Activated CD8-positive, alpha-beta T cell treated with anti-CD3 and anti-CD28 coated beads for 36 hours (primary cell): ENCODE measurements around the gene NHP2. TPM values are rescaled to one million over a fixed set of nuclear protein-coding genes. Genes with fewer than 3 reads are reported as not detected.

Experiments used
- ATAC-seq: fragments of 200-7000 bp; cut with Tn5 transposase; one replicate; pipeline ENCODE4 v1.10.0; 2021; ENCODE audit warnings: mild to moderate bottlenecking, moderate library complexity
- CTCF ChIA-PET: fragments of 350-600 bp; sonication (Branson Sonifier 250); formaldehyde crosslinking; loops from one replicate; lab custom pipeline; 2021; ENCODE audit warnings: antibody characterized with exemption; lab: Charles Lee
- POLR2A ChIA-PET: fragments of 350-600 bp; sonication (Branson Sonifier 250); formaldehyde crosslinking; loops from one replicate; lab custom pipeline; 2021; ENCODE audit warnings: antibody characterized with exemption; lab: Charles Lee
- DNase-seq: peaks from one replicate; pipeline ENCODE4 v3.0.0-alpha.2; 2020
- H3K27ac Mint-ChIP-seq: one replicate; pipeline ENCODE4 v1.8.0; 2021; ENCODE audit warnings: mild to moderate bottlenecking, mixed read lengths
- H3K27me3 Mint-ChIP-seq: one replicate; pipeline ENCODE4 v1.8.0; 2021; ENCODE audit warnings: mixed read lengths
- H3K36me3 Mint-ChIP-seq: one replicate; pipeline ENCODE4 v1.8.0; 2021; ENCODE audit warnings: low read depth, mixed read lengths
- H3K4me1 Mint-ChIP-seq: one replicate; pipeline ENCODE4 v1.8.0; 2021; ENCODE audit warnings: low read depth, mixed read lengths
- H3K4me3 Mint-ChIP-seq: one replicate; pipeline ENCODE4 v1.8.0; 2021; ENCODE audit warnings: mild to moderate bottlenecking, moderate library complexity, mixed read lengths
- H3K9me3 Mint-ChIP-seq: one replicate; pipeline ENCODE4 v1.8.0; 2021; ENCODE audit warnings: mixed read lengths
- CTCF ChIP-seq: fragments of 200-600 bp; IDR thresholded peaks from one replicate; pipeline ENCODE4 v1.8.0; 2022; ENCODE audit warnings: antibody characterized with exemption, mild to moderate bottlenecking
- intact Hi-C: fragments of 100-400 bp; cut with micrococcal nuclease; formaldehyde crosslinking; loops from one replicate; pipeline ENCODE4 v1.10.0; 2022
- total RNA-seq, 2 experiments: library from RNA; stranded (reverse); gene quantifications; one replicate each; pipeline ENCODE4 v1.2.3, GENCODE V29; 2021

Gene NHP2
- total RNA-seq, 2 experiments from 2014 or later, result 287 to 296 TPM

DNA sequence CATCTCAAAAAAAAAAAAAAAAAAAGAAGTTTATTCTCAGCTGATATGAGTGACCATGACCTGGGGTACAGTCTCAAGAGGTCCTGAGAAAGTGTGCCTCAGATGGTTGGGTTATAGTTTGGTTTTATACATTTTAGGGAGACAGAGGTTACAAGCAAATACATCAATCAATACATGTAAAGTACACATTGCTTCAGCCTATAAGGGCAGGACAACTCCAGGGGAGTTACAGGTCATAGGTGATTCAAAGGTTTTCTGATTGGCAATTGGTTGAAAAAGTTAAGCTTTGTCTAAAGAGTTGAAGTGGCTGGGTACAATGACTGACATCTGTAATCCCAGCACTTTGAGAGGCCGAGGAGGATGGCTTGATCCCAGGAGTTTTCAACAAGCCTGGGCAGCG lies 35.7 kb upstream of the NHP2 start:
- TF ChIP-seq CTCF, result no peak
- Mint-ChIP-seq H3K27ac (no peak overlapping the region), H3K9me3 (no peaks in the 10 kb centered on the region), H3K4me3 (no peak overlapping the region), H3K27me3 (peaks cover 7% of the 10 kb centered on the region), H3K36me3 (no peaks in the 10 kb centered on the region), H3K4me1 (peaks cover 14% of the 10 kb centered on the region)
- DNase-seq, result no peak
- intact Hi-C loops, result no loop called here
- ChIA-PET CTCF (interaction anchor here (1.3 to 2.1 kb wide), 2 partner anchors 68 to 114 kb away, joined by 3 to 10 read pairs; no protein-coding TSS in a partner anchor), POLR2A (interaction anchor here (0.7 to 1.1 kb wide), 2 partner anchors 14 to 51 kb away, joined by 4 read pairs; no protein-coding TSS in a partner anchor)
- ATAC-seq, result no peak

- CTCF ChIA-PET, result interaction anchor here (1.1 kb wide), 1 partner anchor 112 kb away, joined by 4 read pairs; no protein-coding TSS in a partner anchor
- TF ChIP-seq CTCF, result no peak
- Mint-ChIP-seq H3K27ac (no peak within 1 kb of the TSS), H3K9me3 (no peaks in the 10 kb centered on the region), H3K4me1 (peaks cover 6% of the 10 kb centered on the region), H3K27me3 (no peaks in the 10 kb centered on the region), H3K4me3 (no peak within 1 kb of the TSS), H3K36me3 (no peaks in the 10 kb centered on the region)
- ATAC-seq (no peak), DNase-seq (no peak)
- intact Hi-C loops, result no loop called here
- POLR2A ChIA-PET, result no interaction called here
Measured at GRCh38 chr5:178187014-178187413, 33.3 kb upstream of the NHP2 start, which contains the start of gene GMCL2. GMCL2 (minus strand) TSS chr5:178187371; CDS start chr5:178187299, 72 bp downstream.

GRCh38 chr5:178186427-178186826 lies 32.7 kb upstream of the NHP2 start:
- Mint-ChIP-seq H3K4me3 (no peak overlapping the region), H3K27ac (no peak overlapping the region), H3K36me3 (no peaks in the 10 kb centered on the region), H3K4me1 (peaks cover 7% of the 10 kb centered on the region), H3K9me3 (no peaks in the 10 kb centered on the region), H3K27me3 (no peaks in the 10 kb centered on the region)
- DNase-seq (no peak), ATAC-seq (no peak)
- CTCF ChIA-PET, result interaction anchor here (1.1 to 1.4 kb wide), 2 partner anchors 17 to 112 kb away, joined by 3 to 4 read pairs; no protein-coding TSS in a partner anchor
- POLR2A ChIA-PET, result interaction anchor here (2.3 kb wide), 1 partner anchor 18 kb away, joined by 7 read pairs; the partner anchor contains the start of gene HNRNPAB
- no peak for TF ChIP-seq CTCF
- intact Hi-C loops, result no loop called here

GRCh38 chr5:178182158-178182876 lies 28.6 kb upstream of the NHP2 start:
- intact Hi-C loops, result no loop called here
- H3K27ac Mint-ChIP-seq, result peak overlapping the region; percentile 63

More at GRCh38 chr5:178182158-178182876, 28.6 kb upstream of the NHP2 start:
- no peaks in the 10 kb centered on the region for H3K9me3 Mint-ChIP-seq
- H3K4me1 Mint-ChIP-seq, result peaks cover 7% of the 10 kb centered on the region
- no peak for DNase-seq
- peak; percentile 53 for ATAC-seq
- no peak for TF ChIP-seq CTCF
- H3K4me3 Mint-ChIP-seq, result no peak overlapping the region
- ChIA-PET CTCF (interaction anchor here (3.5 kb wide), 1 partner anchor 107 kb away, joined by 14 read pairs; no protein-coding TSS in a partner anchor), POLR2A (interaction anchor here (0.6 kb wide), 1 partner anchor 8 kb away, joined by 3 read pairs; no protein-coding TSS in a partner anchor)
- peaks cover 2% of the 10 kb centered on the region for H3K27me3 Mint-ChIP-seq
- no peaks in the 10 kb centered on the region for H3K36me3 Mint-ChIP-seq
